Measurements from ENCODE around the gene AGAP1. TPM values are rescaled to one million over a fixed set of nuclear protein-coding genes. Genes with fewer than 3 reads are reported as not detected.

AGAP1 gene
- total and polyA plus RNA-seq, 2 donors (not counting 3 experiments of a cell fraction or from before 2014, with no cell fraction given): 10.2 to 20.9 TPM

DNA sequence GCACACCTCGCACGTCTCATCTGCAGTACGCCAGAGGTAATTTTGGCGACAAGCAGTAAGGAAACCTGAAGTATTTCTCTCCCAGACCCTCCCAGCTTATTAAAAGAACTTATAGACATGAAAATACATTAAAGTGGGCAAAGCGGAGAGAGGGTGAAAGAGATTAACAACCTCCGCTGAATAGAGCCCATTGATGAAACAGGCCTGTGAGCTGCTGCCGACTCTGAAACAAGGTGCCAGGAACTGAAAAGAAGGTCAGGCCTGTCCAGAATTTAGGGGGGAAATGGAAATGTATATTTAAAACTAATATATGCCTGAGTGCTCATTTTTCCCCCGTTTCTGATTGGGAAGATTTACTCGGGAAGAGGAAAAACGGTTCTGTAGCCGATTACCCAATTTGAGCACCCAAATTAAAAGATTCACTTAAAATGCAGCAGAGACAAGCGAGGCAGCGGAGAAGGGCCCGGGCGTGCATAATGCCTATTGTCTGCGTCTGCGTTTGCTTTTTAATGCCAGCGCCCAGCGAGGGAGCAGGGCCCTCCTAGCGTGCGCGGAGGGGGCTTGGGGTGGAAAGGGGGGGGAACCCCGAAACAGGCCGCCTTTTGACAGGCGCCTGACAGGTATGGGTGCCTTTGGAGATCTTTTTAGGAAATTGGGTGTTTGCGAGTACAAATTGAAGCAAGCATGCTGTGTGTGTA, 358.1 kb downstream of the AGAP1 start:
- no peak overlapping the region for H3K27ac ChIP-seq (ENCODE audit: insufficient read depth, low read depth, low read length)
- no peaks in the 10 kb centered on the region for H3K9me1 ChIP-seq (replicated peaks; ENCODE audit: control insufficient read depth, extremely low read depth, insufficient read depth, low read length)
- no peaks in the 10 kb centered on the region for H3K4me1 ChIP-seq (ENCODE audit: control insufficient read depth, extremely low read depth, insufficient read depth, low read length)
- H3K27me3 ChIP-seq (ENCODE audit: control insufficient read depth in 2 of 2, insufficient read depth in 2 of 2, low read length in 2 of 2): no peaks in the 10 kb centered on the region
- H3K9ac ChIP-seq (replicated peaks; ENCODE audit: extremely low read depth, insufficient read depth, low read length): no peak overlapping the region
- ChIA-PET POLR2A (no interaction called here), CTCF (no interaction called here)
- no peak overlapping the region for H3K4me2 ChIP-seq (ENCODE audit: insufficient read depth, low read length)
- TF ChIP-seq EZH2 (IDR thresholded peaks at IDR 0.05; ENCODE audit: borderline replicate concordance, low read depth, low read length, severe bottlenecking): no peak
- TF ChIP-seq FOS (IDR thresholded peaks at IDR 0.05; ENCODE audit: borderline replicate concordance, insufficient read depth, low read length): no peak
- no peak for TF ChIP-seq POLR2AphosphoS5 (IDR thresholded peaks at IDR 0.05; ENCODE audit: insufficient read depth, low read depth, low read length)
- no peak for TF ChIP-seq GATA2 (IDR thresholded peaks at IDR 0.05; ENCODE audit: insufficient read depth, insufficient read length, low read depth, low read length)
- no peak for TF ChIP-seq JUN (IDR thresholded peaks at IDR 0.05; ENCODE audit: borderline replicate concordance, insufficient read depth, insufficient read length, low read depth)
- no peak for TF ChIP-seq POLR2A (IDR thresholded peaks at IDR 0.05; ENCODE audit: low read depth, low read length)
- TF ChIP-seq, protein P1, sequence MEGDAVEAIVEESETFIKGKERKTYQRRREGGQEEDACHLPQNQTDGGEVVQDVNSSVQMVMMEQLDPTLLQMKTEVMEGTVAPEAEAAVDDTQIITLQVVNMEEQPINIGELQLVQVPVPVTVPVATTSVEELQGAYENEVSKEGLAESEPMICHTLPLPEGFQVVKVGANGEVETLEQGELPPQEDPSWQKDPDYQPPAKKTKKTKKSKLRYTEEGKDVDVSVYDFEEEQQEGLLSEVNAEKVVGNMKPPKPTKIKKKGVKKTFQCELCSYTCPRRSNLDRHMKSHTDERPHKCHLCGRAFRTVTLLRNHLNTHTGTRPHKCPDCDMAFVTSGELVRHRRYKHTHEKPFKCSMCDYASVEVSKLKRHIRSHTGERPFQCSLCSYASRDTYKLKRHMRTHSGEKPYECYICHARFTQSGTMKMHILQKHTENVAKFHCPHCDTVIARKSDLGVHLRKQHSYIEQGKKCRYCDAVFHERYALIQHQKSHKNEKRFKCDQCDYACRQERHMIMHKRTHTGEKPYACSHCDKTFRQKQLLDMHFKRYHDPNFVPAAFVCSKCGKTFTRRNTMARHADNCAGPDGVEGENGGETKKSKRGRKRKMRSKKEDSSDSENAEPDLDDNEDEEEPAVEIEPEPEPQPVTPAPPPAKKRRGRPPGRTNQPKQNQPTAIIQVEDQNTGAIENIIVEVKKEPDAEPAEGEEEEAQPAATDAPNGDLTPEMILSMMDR (IDR thresholded peaks at IDR 0.05; ENCODE audit: extremely low read depth in 1 of 2, insufficient read depth in 1 of 2, low read depth in 1 of 2, low read length in 2 of 2): no peak
- no peak for TF ChIP-seq MAX (IDR thresholded peaks at IDR 0.05; ENCODE audit: insufficient read depth, insufficient read length)
- no peak for TF ChIP-seq MYC (IDR thresholded peaks at IDR 0.05; ENCODE audit: low read depth, low read length)
- no peak for FAIRE-seq
- no peaks in the 10 kb centered on the region for H3K79me2 ChIP-seq (ENCODE audit: control insufficient read depth, insufficient read depth, low read length)
- dilution Hi-C loops (cut with MboI; ENCODE audit: extremely low pct_ligation_motif_present, low sequenced_read_pairs): no loop called here
- no peaks in the 10 kb centered on the region for H3K9me3 ChIP-seq (replicated peaks; ENCODE audit: control insufficient read depth, insufficient read depth, low read length)
- H4K20me1 ChIP-seq (replicated peaks; ENCODE audit: control insufficient read depth, extremely low read depth, insufficient read depth, low read length): no peaks in the 10 kb centered on the region
- no peak for DNase-seq (ENCODE audit: low read depth, low spot score)
- no peak overlapping the region for H3K4me3 ChIP-seq (replicated peaks in 1 of 3; ENCODE audit: insufficient read depth in 1 of 3, low read depth in 1 of 3, low read length in 3 of 3)
- BruUV-seq (replicated peaks): no TSS peak
- no peak overlapping the region for H2AFZ ChIP-seq (ENCODE audit: low read depth, low read length)
- H3K36me3 ChIP-seq (ENCODE audit: control insufficient read depth in 2 of 2, extremely low read depth in 1 of 2, insufficient read depth in 2 of 2, low read length in 2 of 2): no peaks in the 10 kb centered on the region
- intact Hi-C loops (cut with micrococcal nuclease): no loop called here

Data from endothelial cell of umbilical vein (primary cell).